H1 (cell line): ENCODE results near the gene CHD6. TPM values are rescaled to one million over a fixed set of nuclear protein-coding genes. Genes with fewer than 3 reads are reported as not detected.

Source experiments
- CEBPB ChIP-seq: IDR thresholded peaks from 2 replicates; pipeline ENCODE4 v1.6.1; 2012; ENCODE audit warnings: low read depth, low read length
- CHD2 ChIP-seq: IDR thresholded peaks from 2 replicates; pipeline ENCODE4 v1.6.1; 2012; ENCODE audit warnings: low read length, improper control_type of control experiment
- CHD7 ChIP-seq: fragments of 300-600 bp; sonication (generic); IDR thresholded peaks from 2 replicates; pipeline ENCODE4 v1.7.1; 2012; ENCODE audit warnings: low read length, moderate library complexity, mild to moderate bottlenecking, inconsistent platforms; ENCODE audit not compliant: insufficient replicate concordance
- CREB1 ChIP-seq: IDR thresholded peaks from 2 replicates; pipeline ENCODE4 v1.6.1; 2012; ENCODE audit warnings: inconsistent platforms
- GABPA ChIP-seq: IDR thresholded peaks from 2 replicates; pipeline ENCODE4 v1.6.1; 2011; ENCODE audit warnings: mild to moderate bottlenecking, low read length, moderate library complexity, borderline replicate concordance; ENCODE audit not compliant: insufficient read depth
- GTF2F1 ChIP-seq: IDR thresholded peaks from 2 replicates; pipeline ENCODE4 v1.6.1; 2012; ENCODE audit warnings: low read depth, low read length, improper control_type of control experiment, borderline replicate concordance
- JUN ChIP-seq: IDR thresholded peaks from 2 replicates; pipeline ENCODE4 v1.6.1; 2011; ENCODE audit warnings: low read depth, mild to moderate bottlenecking, improper control_type of control experiment, low read length
- RAD21 ChIP-seq, 2 experiments: IDR thresholded peaks in 1 of 2; conservative IDR thresholded peaks in 1 of 2; 2 replicates each; pipeline ENCODE4 v1.6.1; 2011; ENCODE audit warnings: low read depth in 2 of 2, low read length in 2 of 2, improper control_type of control experiment in 1 of 2, inconsistent platforms in 1 of 2, mild to moderate bottlenecking in 1 of 2, moderate library complexity in 1 of 2
- SIX5 ChIP-seq: IDR thresholded peaks from 2 replicates; pipeline ENCODE4 v1.6.1; 2011; ENCODE audit warnings: mild to moderate bottlenecking, low read depth, low read length
- SP1 ChIP-seq: IDR thresholded peaks from 2 replicates; pipeline ENCODE4 v1.6.1; 2011; ENCODE audit warnings: low read depth, low read length
- TAF1 ChIP-seq: IDR thresholded peaks from 2 replicates; pipeline ENCODE4 v1.6.1; 2011; ENCODE audit warnings: mild to moderate bottlenecking, low read depth, low read length
- polyA plus RNA-seq, 7 experiments: library from polyadenylated mRNA; depleted of rRNA in 3 of 7; stranded (reverse) in 5 of 7; unstranded in 2 of 7; fragments of >200 nt in 5 of 7; fragments of 200-250 nt in 2 of 7; gene quantifications; 1 replicate in 5 of 7; 2 replicates in 1 of 7; 4 replicates in 1 of 7; pipeline versions ENCODE4 v1.2.1 to v1.2.3, GENCODE V29; 2011 to 2013; ENCODE audit warnings: missing spikeins in 2 of 7, mixed read lengths in 2 of 7
- total RNA-seq: library from RNA; stranded (reverse); fragmentation: NEBNext Ultra II Directional; extraction: Animal tissue kit (Norgen Biotek cat#: 25700); gene quantifications from 2 replicates; pipeline ENCODE4 v1.2.1, GENCODE V29; 2021

Gene CHD6
- total and polyA plus RNA-seq, 2 of the 8 experiments (the other 6 are each of a cell fraction or from before 2014, with no cell fraction given) = 11.1 to 62.9 TPM

GRCh38 chr20:41365777-41366545, 252.2 kb downstream of the CHD6 start (continued):
- TF ChIP-seq CHD7 = no peak
- no peak for TF ChIP-seq CHD2
- TF ChIP-seq SIX5 = no peak
- no peak for TF ChIP-seq SP1
- TF ChIP-seq GABPA = no peak; the same call in 1 of the 2 replicates
- TF ChIP-seq CEBPB = no peak
- no peak for TF ChIP-seq GTF2F1
- 0 out of 2 replicates have a peak, but pooled peaks have one; percentile 10 for TF ChIP-seq TAF1
- no peak for TF ChIP-seq CREB1
- no peak for TF ChIP-seq RAD21 (IDR thresholded peaks at IDR 0.05 in 1 of 2, conservative IDR thresholded peaks at IDR 0.05 in 1 of 2; ENCODE audit: low read depth in 2 of 2, low read length in 2 of 2)
- no peak for TF ChIP-seq JUN
